ENCODE results near the gene DKC1. TPM values are rescaled to one million over a fixed set of nuclear protein-coding genes. Genes with fewer than 3 reads are reported as not detected.

Gene DKC1
- total RNA-seq (2014; rRNA removed; shearing (Covaris generic)), result 101 and 120 TPM in 2 replicates
- polyA plus RNA-seq (2016; fragmentation: Nextera tagmentation; extraction: Ambion mirVana), result 154 and 165 TPM in 2 replicates
- long read RNA-seq, transcript DKC1-201 (15 exons, 2,577 nt), result major isoform, 32 of 192 reads
- long read RNA-seq, partial matches to known transcripts, result 149 of 192 reads
- long read RNA-seq, other reads (novel, unspliced or antisense), result 11 of 192 reads

DNA sequence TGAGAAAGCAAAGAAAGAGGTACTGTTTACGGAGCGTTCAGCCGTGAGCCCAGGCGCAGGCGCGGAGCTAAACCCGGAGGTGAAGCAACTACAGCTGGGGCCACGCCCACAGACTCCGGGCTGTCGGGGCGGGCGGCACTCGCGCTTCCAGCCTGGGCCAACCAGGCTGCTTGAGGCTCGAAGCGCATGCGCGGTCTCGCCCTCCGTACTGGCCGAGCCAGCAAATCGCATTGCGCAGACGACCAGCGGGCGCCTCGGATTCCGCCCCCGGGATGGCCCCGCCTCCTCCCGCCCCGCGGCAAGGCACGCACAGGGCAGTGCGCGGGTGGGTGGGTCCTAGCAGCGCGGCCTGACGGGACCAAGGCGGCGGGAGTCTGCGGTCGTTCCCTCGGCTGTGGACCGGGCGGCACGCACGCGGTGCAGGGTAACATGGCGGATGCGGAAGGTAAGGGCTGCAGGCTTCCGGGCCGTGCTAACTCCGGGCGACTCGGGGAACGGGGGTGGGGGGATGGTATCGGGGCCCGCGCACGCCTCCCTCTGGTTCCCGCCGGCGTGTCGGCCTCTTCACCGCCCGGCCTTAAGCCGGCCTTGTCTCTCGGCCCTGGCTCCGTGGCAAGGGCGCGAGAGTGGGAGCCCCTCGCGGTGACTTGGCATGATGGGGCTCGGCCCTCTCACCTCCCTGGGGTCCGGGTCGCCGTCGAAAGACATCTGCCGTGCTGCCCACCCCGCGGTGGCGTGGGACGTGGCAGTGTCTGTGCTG is at the start of gene DKC1:
DKC1 (plus strand) TSS at position 328 of the 760 bp plus-strand sequence; CDS start at position 430, 102 bp downstream.
- H4K20me1 ChIP-seq (replicated peaks; ENCODE audit: insufficient read depth), result peaks cover 4% of the 10 kb centered on the region; the same call in 1 of the 2 replicates
- H2AFZ ChIP-seq, result no peak within 1 kb of the TSS
- no peaks in the 10 kb centered on the region for H3K9me3 Mint-ChIP-seq
- peak; percentile 92 for DNase-seq (ENCODE audit: low spot score)
- peaks cover 31% of the 10 kb centered on the region; the same call in 1 of the 2 replicates for H3K36me3 ChIP-seq (ENCODE audit: insufficient read depth)
- no peaks in the 10 kb centered on the region for H3K27me3 ChIP-seq (ENCODE audit: insufficient read depth)
- peak within 1 kb of the TSS; percentile 82 for H3K4me2 ChIP-seq
- TF ChIP-seq ETS1 (IDR thresholded peaks at IDR 0.05) (0 out of 2 replicates have a peak, but pooled peaks have one; percentile 10), EZH2phosphoT487 (IDR thresholded peaks at IDR 0.05; ENCODE audit: unreplicated experiment) (no peak), REST (IDR thresholded peaks at IDR 0.05; ENCODE audit: unreplicated experiment) (no peak), STAT1 (IDR thresholded peaks at IDR 0.05; ENCODE audit: unreplicated experiment) (no peak), ZNF114 (CRISPR knock-in tag; IDR thresholded peaks at IDR 0.05) (no peak), CREB1 (CRISPR knock-in tag; IDR thresholded peaks at IDR 0.05; ENCODE audit: low read depth) (no peak), JUNB (IDR thresholded peaks at IDR 0.05; ENCODE audit: unreplicated experiment) (no peak), NANOG (IDR thresholded peaks at IDR 0.05; ENCODE audit: borderline replicate concordance) (no peak), ZNF331 (CRISPR knock-in tag; IDR thresholded peaks at IDR 0.05; ENCODE audit: low read depth) (no peak), CTCF (conservative IDR thresholded peaks at IDR 0.05; ENCODE audit: low read depth in 2 of 2) (no peak), POLR2AphosphoS5 (IDR thresholded peaks at IDR 0.05; ENCODE audit: low read depth) (peak; percentile 77), EZH2 (IDR thresholded peaks at IDR 0.05; ENCODE audit: low read depth, unreplicated experiment) (no peak)
- TF ChIP-seq, protein P1, sequence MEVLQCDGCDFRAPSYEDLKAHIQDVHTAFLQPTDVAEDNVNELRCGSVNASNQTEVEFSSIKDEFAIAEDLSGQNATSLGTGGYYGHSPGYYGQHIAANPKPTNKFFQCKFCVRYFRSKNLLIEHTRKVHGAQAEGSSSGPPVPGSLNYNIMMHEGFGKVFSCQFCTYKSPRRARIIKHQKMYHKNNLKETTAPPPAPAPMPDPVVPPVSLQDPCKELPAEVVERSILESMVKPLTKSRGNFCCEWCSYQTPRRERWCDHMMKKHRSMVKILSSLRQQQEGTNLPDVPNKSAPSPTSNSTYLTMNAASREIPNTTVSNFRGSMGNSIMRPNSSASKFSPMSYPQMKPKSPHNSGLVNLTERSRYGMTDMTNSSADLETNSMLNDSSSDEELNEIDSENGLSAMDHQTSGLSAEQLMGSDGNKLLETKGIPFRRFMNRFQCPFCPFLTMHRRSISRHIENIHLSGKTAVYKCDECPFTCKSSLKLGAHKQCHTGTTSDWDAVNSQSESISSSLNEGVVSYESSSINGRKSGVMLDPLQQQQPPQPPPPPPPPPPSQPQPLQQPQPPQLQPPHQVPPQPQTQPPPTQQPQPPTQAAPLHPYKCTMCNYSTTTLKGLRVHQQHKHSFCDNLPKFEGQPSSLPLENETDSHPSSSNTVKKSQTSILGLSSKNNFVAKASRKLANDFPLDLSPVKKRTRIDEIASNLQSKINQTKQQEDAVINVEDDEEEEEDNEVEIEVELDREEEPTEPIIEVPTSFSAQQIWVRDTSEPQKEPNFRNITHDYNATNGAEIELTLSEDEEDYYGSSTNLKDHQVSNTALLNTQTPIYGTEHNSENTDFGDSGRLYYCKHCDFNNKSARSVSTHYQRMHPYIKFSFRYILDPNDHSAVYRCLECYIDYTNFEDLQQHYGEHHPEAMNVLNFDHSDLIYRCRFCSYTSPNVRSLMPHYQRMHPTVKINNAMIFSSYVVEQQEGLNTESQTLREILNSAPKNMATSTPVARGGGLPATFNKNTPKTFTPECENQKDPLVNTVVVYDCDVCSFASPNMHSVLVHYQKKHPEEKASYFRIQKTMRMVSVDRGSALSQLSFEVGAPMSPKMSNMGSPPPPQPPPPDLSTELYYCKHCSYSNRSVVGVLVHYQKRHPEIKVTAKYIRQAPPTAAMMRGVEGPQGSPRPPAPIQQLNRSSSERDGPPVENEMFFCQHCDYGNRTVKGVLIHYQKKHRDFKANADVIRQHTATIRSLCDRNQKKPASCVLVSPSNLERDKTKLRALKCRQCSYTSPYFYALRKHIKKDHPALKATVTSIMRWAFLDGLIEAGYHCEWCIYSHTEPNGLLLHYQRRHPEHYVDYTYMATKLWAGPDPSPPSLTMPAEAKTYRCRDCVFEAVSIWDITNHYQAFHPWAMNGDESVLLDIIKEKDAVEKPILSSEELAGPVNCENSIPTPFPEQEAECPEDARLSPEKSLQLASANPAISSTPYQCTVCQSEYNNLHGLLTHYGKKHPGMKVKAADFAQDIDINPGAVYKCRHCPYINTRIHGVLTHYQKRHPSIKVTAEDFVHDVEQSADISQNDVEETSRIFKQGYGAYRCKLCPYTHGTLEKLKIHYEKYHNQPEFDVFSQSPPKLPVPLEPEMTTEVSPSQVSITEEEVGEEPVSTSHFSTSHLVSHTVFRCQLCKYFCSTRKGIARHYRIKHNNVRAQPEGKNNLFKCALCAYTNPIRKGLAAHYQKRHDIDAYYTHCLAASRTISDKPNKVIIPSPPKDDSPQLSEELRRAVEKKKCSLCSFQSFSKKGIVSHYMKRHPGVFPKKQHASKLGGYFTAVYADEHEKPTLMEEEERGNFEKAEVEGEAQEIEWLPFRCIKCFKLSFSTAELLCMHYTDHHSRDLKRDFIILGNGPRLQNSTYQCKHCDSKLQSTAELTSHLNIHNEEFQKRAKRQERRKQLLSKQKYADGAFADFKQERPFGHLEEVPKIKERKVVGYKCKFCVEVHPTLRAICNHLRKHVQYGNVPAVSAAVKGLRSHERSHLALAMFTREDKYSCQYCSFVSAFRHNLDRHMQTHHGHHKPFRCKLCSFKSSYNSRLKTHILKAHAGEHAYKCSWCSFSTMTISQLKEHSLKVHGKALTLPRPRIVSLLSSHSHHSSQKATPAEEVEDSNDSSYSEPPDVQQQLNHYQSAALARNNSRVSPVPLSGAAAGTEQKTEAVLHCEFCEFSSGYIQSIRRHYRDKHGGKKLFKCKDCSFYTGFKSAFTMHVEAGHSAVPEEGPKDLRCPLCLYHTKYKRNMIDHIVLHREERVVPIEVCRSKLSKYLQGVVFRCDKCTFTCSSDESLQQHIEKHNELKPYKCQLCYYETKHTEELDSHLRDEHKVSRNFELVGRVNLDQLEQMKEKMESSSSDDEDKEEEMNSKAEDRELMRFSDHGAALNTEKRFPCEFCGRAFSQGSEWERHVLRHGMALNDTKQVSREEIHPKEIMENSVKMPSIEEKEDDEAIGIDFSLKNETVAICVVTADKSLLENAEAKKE (CRISPR knock-in tag; IDR thresholded peaks at IDR 0.05), result no peak
- H3K27ac Mint-ChIP-seq, result peak within 1 kb of the TSS; percentile 96
- H3K4me3 Mint-ChIP-seq, result peak within 1 kb of the TSS; percentile 87
- peak; percentile 91 for ATAC-seq
- peaks cover 10% of the 10 kb centered on the region; the same call in 1 of the 3 replicates for H3K4me1 Mint-ChIP-seq
- peaks cover 8% of the 10 kb centered on the region; the same call in 1 of the 2 replicates for H3K4me1 ChIP-seq (ENCODE audit: insufficient read depth)
- peaks cover 35% of the 10 kb centered on the region for H3K79me2 ChIP-seq (replicated peaks; ENCODE audit: insufficient read depth)
- no peaks in the 10 kb centered on the region for H3K27me3 Mint-ChIP-seq (ENCODE audit: insufficient read depth, low read depth, poor library complexity)
- peaks cover 40% of the 10 kb centered on the region for H3K36me3 Mint-ChIP-seq (ENCODE audit: low read depth)
- peak within 1 kb of the TSS; percentile 98 for H3K27ac ChIP-seq (ENCODE audit: low read depth)
- no peaks in the 10 kb centered on the region for H3K9me2 ChIP-seq (ENCODE audit: insufficient read depth)
- H3F3A ChIP-seq (replicated peaks; ENCODE audit: low read depth), result no peaks in the 10 kb centered on the region
- H3K4me3 ChIP-seq, result peak within 1 kb of the TSS; percentile 73

All from GM23338 (cell line).